ENCODE data around the gene KRTAP10-5. TPM values are rescaled to one million over a fixed set of nuclear protein-coding genes. Genes with fewer than 3 reads are reported as not detected.

Gene KRTAP10-5
- total RNA-seq, 1 experiment from 2014 or later, result not detected

GRCh38 chr21:44542716-44543115 lies 37.7 kb downstream of the KRTAP10-5 start:
- TF ChIP-seq FOSL1 (IDR thresholded peaks at IDR 0.05; ENCODE audit: low read depth), result no peak
- TF ChIP-seq EZH2 (IDR thresholded peaks at IDR 0.05), result no peak
- no peak for TF ChIP-seq EZH2phosphoT487 (IDR thresholded peaks at IDR 0.05; ENCODE audit: borderline replicate concordance)
- no peak for TF ChIP-seq ATF3 (IDR thresholded peaks at IDR 0.05)
- no peak for TF ChIP-seq CTCF (IDR thresholded peaks at IDR 0.05 in 2 of 3, conservative IDR thresholded peaks at IDR 0.05 in 1 of 3; ENCODE audit: borderline replicate concordance in 1 of 3, insufficient read depth in 1 of 3, low read depth in 2 of 3, low read length in 2 of 3)
- TF ChIP-seq ZBTB33 (IDR thresholded peaks at IDR 0.05; ENCODE audit: extremely low read depth, insufficient replicate concordance, low read length), result no peak
- no peak for TF ChIP-seq YY1 (IDR thresholded peaks at IDR 0.05; ENCODE audit: extremely low read depth, insufficient replicate concordance, low read depth, low read length)
- no peak for TF ChIP-seq POLR2AphosphoS5 (IDR thresholded peaks at IDR 0.05; ENCODE audit: low read depth, low read length)
- TF ChIP-seq CBX3 (IDR thresholded peaks at IDR 0.05; ENCODE audit: low read depth), result no peak
- TF ChIP-seq EGR1 (IDR thresholded peaks at IDR 0.05; ENCODE audit: low read depth), result no peak
- TF ChIP-seq SIN3A (IDR thresholded peaks at IDR 0.05; ENCODE audit: low read depth), result no peak
- no peak for TF ChIP-seq SRF (IDR thresholded peaks at IDR 0.05; ENCODE audit: low read depth)
- TF ChIP-seq POLR2A (IDR thresholded peaks at IDR 0.05; ENCODE audit: borderline replicate concordance, extremely low read depth, insufficient read depth, insufficient read length), result no peak
- no peak for TF ChIP-seq ELF1 (IDR thresholded peaks at IDR 0.05; ENCODE audit: borderline replicate concordance, low read depth)
- no peak for TF ChIP-seq TCF7L2 (IDR thresholded peaks at IDR 0.05; ENCODE audit: borderline replicate concordance, extremely low read depth, insufficient read depth, insufficient read length)
- no peak for TF ChIP-seq CEBPB (IDR thresholded peaks at IDR 0.05; ENCODE audit: low read depth)
- TF ChIP-seq SP1 (IDR thresholded peaks at IDR 0.05; ENCODE audit: low read depth), result no peak
- no peak for TF ChIP-seq RAD21 (IDR thresholded peaks at IDR 0.05; ENCODE audit: low read depth)
- ATAC-seq, result no peak
- intact Hi-C loops (cut with micrococcal nuclease), result no loop called here
- H3K9ac ChIP-seq (ENCODE audit: low read length), result no peak overlapping the region
- CTCF ChIA-PET, result no interaction called here
- peaks cover 7 to 24% of the 10 kb centered on the region in 2 experiments for H3K9me3 ChIP-seq (ENCODE audit: control insufficient read depth in 1 of 2, insufficient read depth in 1 of 2, low read depth in 1 of 2, low read length in 2 of 2)
- no peak overlapping the region for H3K27ac ChIP-seq (ENCODE audit: low read depth, low read length)
- H2AFZ ChIP-seq (ENCODE audit: low read depth, low read length, poor library complexity, severe bottlenecking), result no peak overlapping the region
- H3K27me3 ChIP-seq (ENCODE audit: insufficient read depth, low read length), result no peaks in the 10 kb centered on the region
- POLR2A ChIA-PET, result no interaction called here
- no peaks in the 10 kb centered on the region for H4K20me1 ChIP-seq (ENCODE audit: insufficient read depth)
- no peaks in the 10 kb centered on the region for H3K79me2 ChIP-seq (ENCODE audit: insufficient read depth, low read length)
- BruUV-seq (replicated peaks), result no TSS peak
- DNase-seq (ENCODE audit: low read depth, low spot score), result peak; percentile 3
- no peaks in the 10 kb centered on the region for H3K4me1 ChIP-seq (ENCODE audit: control insufficient read depth in 1 of 2, insufficient read depth in 2 of 2, low read length in 2 of 2)
- H3K4me3 ChIP-seq (replicated peaks in 1 of 2; ENCODE audit: low read depth in 1 of 2, low read length in 2 of 2), result no peak overlapping the region
- RAD21 ChIA-PET (ENCODE audit: low non-redundant PET in 1 of 2, low total read pairs in 2 of 2, uncharacterized antibody in 2 of 2, unreplicated experiment in 2 of 2), result no interaction called here
- no peaks in the 10 kb centered on the region for H3K9me2 ChIP-seq (ENCODE audit: insufficient read depth)
- no peak overlapping the region for H3K4me2 ChIP-seq (ENCODE audit: low read length)
- no peaks in the 10 kb centered on the region for H3K36me3 ChIP-seq (ENCODE audit: control insufficient read depth in 1 of 2, insufficient read depth in 2 of 2, low read length in 2 of 2)
